ENCODE results near the gene HOXD8.

The HOXD8 gene

DNA sequence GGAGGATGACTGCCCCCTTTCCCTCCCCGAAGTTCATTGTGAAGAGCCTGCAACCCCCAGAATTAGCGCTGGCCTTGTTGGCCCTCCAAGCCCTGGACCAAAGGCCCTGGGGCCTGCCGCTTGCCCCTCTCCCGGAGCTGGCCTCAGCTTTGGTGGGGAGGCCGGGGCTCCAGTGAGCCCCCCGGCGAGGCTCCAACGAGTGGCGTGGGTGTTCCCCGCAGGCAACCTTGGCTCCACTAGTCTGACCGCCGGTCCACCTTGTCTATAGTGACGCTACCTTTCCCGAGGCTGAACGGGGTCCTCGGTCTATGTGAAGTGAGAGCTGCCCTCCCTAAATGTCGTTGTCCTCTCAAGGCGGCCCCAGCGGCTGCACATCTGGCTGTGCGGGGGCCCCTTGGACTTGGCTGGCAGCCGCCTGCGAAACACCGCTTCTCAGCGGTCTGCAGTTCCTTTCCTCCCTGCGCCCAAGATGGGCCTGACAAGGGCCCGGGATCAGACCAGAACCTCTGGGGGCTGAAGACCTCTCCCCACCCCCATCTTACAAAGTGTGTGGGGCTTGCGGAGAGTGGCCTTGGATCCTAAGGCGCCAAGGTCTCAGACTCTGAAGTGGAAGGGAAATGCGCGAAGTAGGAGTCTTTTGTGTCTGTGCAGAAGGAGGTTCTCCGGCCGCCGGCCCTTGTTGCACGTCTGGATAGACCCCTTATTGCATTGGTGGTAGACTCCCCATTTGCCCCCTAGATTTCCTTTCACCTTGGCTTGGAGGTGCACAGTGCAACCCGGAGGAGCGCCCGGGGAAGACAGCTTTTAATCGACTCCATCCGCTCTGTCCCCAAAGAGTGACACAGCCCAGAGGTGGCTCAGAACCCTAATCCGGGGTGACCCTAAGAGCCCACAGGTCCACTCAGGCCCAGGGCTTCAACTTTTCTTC, 16.9 kb upstream of the HOXD8 start:
- no peak for DNase-seq (ENCODE audit: low read depth)
- H3K4me3 ChIP-seq (ENCODE audit: low read length), result no peak overlapping the region
- TF ChIP-seq, protein P1, sequence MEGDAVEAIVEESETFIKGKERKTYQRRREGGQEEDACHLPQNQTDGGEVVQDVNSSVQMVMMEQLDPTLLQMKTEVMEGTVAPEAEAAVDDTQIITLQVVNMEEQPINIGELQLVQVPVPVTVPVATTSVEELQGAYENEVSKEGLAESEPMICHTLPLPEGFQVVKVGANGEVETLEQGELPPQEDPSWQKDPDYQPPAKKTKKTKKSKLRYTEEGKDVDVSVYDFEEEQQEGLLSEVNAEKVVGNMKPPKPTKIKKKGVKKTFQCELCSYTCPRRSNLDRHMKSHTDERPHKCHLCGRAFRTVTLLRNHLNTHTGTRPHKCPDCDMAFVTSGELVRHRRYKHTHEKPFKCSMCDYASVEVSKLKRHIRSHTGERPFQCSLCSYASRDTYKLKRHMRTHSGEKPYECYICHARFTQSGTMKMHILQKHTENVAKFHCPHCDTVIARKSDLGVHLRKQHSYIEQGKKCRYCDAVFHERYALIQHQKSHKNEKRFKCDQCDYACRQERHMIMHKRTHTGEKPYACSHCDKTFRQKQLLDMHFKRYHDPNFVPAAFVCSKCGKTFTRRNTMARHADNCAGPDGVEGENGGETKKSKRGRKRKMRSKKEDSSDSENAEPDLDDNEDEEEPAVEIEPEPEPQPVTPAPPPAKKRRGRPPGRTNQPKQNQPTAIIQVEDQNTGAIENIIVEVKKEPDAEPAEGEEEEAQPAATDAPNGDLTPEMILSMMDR (IDR thresholded peaks at IDR 0.05; ENCODE audit: insufficient read depth, low read depth, low read length, missing control alignments), result no peak

DNA sequence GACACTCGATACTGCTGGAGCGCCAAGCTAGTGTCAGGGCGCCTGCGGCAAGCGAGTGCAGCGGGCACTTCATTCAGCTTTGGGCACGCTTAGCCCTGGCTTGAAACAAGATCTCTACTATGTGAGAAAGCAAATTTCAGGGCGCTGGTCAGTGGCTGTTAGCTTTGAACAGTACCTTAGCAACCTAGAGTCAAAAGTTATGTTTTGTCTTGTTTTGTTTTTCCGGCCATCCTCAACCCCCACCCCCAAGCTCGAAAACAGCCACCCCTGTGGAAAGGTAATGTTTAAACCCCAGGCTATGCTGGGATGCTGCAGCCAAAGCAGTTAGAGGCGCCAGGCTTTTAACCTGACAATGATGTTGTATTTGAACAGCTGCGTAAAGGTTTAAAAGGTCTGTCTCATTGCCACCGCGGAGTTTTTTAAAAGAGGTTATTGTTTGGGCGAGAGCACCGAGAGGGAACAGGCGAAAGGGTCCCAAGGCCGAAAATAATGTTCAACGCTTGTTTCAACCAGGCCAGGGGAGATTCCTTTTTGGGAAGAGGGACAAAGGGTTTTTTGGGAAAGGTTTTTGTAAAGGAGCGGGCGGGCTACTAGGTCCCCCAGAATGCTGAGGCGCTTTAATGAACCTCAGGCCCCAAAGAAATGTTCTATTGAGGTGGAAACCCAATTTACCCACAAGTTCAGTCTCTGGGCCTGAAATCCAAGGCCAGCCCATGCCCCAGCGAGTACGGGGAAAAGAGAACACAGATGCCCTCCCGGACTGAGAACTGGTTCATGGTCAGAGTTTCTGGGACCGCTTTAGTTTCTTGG, 15.2 kb upstream of the HOXD8 start:
- no peak overlapping the region for H3K4me3 ChIP-seq (ENCODE audit: low read length)
- no peak for DNase-seq (ENCODE audit: low read depth)
- TF ChIP-seq, protein P1 (IDR thresholded peaks at IDR 0.05; ENCODE audit: insufficient read depth, low read depth, low read length, missing control alignments), result no peak

DNA sequence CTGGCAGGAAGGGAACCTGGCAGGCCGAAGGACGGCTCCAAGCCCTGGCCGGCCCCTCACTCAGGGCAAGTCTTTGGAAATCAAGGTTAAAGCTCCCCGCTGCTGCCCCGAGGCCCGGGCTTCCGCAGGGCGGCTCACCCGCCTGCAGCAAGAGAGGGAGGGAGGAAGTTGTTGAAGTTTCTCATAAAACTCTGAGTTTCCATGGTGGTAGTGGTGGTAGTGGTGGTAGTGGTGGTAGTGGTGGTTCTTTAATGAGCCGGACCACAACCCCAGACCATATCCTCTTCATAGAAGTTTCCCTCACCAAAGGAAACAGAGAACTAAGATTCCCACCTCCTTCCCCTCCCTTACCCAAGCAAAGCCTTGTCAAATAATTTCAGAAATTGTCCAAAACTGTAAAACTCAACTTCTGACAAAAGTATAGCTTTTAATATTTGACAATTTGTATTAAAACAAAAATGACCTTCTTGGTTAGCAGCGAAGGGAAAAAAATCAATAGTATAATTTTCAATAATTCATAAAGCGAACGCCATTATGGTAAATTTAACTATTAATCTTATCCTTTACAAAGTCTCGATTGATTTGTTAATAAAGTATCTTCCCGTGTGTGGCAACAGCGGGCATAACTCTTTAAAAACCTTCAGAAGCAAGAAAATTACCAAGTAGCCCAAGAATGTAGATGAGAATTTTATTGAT, 14.4 kb upstream of the HOXD8 start:
- H3K4me3 ChIP-seq (ENCODE audit: low read length), result no peak overlapping the region
- TF ChIP-seq, protein P1 (IDR thresholded peaks at IDR 0.05; ENCODE audit: insufficient read depth, low read depth, low read length, missing control alignments), result no peak
- no peak for DNase-seq (ENCODE audit: low read depth)

DNA sequence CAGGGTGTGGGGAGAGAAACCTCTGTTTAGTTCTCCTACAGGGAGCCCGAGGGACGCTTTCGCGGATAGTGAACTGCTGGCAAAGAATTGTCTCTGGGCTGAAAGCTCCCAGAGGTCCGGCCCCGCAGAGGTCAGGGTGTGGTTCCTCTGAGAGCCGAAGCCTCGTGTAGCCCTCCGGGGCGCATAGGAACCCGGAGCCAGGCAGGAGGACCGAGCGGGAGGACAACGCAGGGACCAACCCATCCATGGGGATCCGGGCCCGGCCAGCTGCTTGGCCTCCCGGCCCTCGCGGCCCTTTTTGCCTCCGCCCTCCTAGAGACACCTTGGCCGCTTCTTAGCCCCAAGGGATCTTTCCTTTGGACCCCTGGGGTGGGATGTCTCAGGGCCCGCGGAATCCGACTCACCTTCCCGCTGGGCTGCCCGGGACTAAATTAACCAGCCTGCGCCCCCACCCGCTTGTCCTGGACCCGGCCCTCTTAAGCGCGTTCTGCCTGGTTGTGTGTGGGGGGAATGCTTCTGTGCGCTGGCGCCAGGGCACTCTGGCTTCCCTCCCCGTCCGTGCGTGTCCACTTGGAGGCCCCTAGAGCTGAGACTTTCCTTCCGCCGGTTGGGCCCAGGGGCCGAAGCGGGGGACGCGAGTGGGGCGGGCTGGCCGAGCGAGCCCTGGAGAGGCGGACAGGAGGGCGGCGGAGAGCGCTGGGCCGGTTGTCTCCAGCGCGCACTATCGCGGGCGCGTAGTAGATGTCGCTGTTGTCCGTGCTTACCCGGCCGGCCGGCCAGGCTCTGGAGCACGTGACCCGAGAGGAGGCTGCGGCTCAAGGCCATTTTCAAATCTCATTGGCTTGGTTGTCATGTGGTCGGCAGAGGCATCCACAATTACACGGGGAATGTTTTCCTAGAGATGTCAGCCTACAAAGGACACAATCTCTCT, 13.4 kb upstream of the HOXD8 start, which contains the start of gene HOXD10:
TSS of gene HOXD10 (plus strand) at position 896 of the 931 bp plus-strand sequence. CDS start 56 bp downstream, outside the sequence.
- no peak for DNase-seq (ENCODE audit: low read depth)
- no peak within 1 kb of the TSS for H3K4me3 ChIP-seq (ENCODE audit: low read length)
- TF ChIP-seq, protein P1 (IDR thresholded peaks at IDR 0.05; ENCODE audit: insufficient read depth, low read depth, low read length, missing control alignments), result no peak

DNA sequence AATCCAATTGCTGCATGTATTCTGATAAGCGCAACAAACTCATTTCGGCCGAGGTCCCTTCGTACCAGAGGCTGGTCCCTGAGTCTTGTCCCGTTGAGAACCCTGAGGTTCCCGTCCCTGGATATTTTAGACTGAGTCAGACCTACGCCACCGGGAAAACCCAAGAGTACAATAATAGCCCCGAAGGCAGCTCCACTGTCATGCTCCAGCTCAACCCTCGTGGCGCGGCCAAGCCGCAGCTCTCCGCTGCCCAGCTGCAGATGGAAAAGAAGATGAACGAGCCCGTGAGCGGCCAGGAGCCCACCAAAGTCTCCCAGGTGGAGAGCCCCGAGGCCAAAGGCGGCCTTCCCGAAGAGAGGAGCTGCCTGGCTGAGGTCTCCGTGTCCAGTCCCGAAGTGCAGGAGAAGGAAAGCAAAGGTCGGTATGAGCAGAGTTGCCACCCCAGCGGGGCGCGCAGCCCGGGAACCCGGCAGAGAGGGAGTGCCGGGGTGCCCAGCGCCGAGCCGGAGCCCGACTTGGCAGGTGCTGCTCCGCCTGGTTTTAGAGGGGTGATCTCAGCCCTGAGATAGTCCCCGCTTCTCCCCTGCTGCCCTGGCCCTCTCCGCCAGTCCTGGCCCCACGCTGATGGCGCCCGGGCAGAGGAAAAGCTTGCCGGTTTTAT, 12.2 kb upstream of the HOXD8 start:
- H3K4me3 ChIP-seq (ENCODE audit: low read length), result no peak overlapping the region
- TF ChIP-seq, protein P1 (IDR thresholded peaks at IDR 0.05; ENCODE audit: insufficient read depth, low read depth, low read length, missing control alignments), result no peak
- DNase-seq (ENCODE audit: low read depth), result no peak
